ENCODE data around the gene CCDC142.

CCDC142 gene

GRCh38 chr2:74458132-74458937, 24.5 kb downstream of the CCDC142 start, which contains the start of gene WBP1:
TSS of gene WBP1 (plus strand) at chr2:74458438. CDS start at chr2:74458603, 165 bp downstream.
- peak; percentile 100 for DNase-seq (ENCODE audit: low read depth)
- in situ Hi-C loops (cut with HindIII; ENCODE audit: low sequenced_read_pairs): no loop called here
- no peak for TF ChIP-seq CTCF (IDR thresholded peaks at IDR 0.05; ENCODE audit: low read depth, low read length, missing control alignments)
- H3K4me3 ChIP-seq (ENCODE audit: low read depth, low read length): peak within 1 kb of the TSS; percentile 62

GRCh38 chr2:74457549-74458131, 25.2 kb downstream of the CCDC142 start:
- DNase-seq (ENCODE audit: low read depth): no peak
- H3K4me3 ChIP-seq (ENCODE audit: low read depth, low read length): peak overlapping the region; percentile 62
- in situ Hi-C loops (cut with HindIII; ENCODE audit: low sequenced_read_pairs): no loop called here
- TF ChIP-seq CTCF (IDR thresholded peaks at IDR 0.05; ENCODE audit: low read depth, low read length, missing control alignments): no peak

- in situ Hi-C loops (cut with HindIII; ENCODE audit: low sequenced_read_pairs): no loop called here
- TF ChIP-seq CTCF (IDR thresholded peaks at IDR 0.05; ENCODE audit: low read depth, low read length, missing control alignments): no peak
- H3K4me3 ChIP-seq (ENCODE audit: low read depth, low read length): peak overlapping the region; percentile 62
- DNase-seq (ENCODE audit: low read depth): no peak
Observed at GRCh38 chr2:74457129-74457548, 25.7 kb downstream of the CCDC142 start.

- peak; percentile 97 for DNase-seq (ENCODE audit: low read depth)
- peak within 1 kb of the TSS; percentile 88 for H3K4me3 ChIP-seq (ENCODE audit: low read depth, low read length)
- no peak for TF ChIP-seq CTCF (IDR thresholded peaks at IDR 0.05; ENCODE audit: low read depth, low read length, missing control alignments)
- in situ Hi-C loops (cut with HindIII; ENCODE audit: low sequenced_read_pairs): no loop called here
Observed at GRCh38 chr2:74454654-74455511, 27.9 kb downstream of the CCDC142 start, which contains the start of gene INO80B. TSS of gene INO80B (plus strand) at chr2:74455087. CDS start at chr2:74455117, 30 bp downstream.

- H3K4me3 ChIP-seq (ENCODE audit: low read depth, low read length): no peak overlapping the region
- no peak for TF ChIP-seq CTCF (IDR thresholded peaks at IDR 0.05; ENCODE audit: low read depth, low read length, missing control alignments)
- in situ Hi-C loops (cut with HindIII; ENCODE audit: low sequenced_read_pairs): no loop called here
- no peak for DNase-seq (ENCODE audit: low read depth)
Observed at GRCh38 chr2:74450570-74451190, 32.1 kb downstream of the CCDC142 start.

- no peak overlapping the region for H3K4me3 ChIP-seq (ENCODE audit: low read depth, low read length)
- in situ Hi-C loops (cut with HindIII; ENCODE audit: low sequenced_read_pairs): no loop called here
- no peak for TF ChIP-seq CTCF (IDR thresholded peaks at IDR 0.05; ENCODE audit: low read depth, low read length, missing control alignments)
- no peak for DNase-seq (ENCODE audit: low read depth)
Observed at GRCh38 chr2:74448771-74449170, 34.0 kb downstream of the CCDC142 start.

All from astrocyte of the cerebellum (primary cell).